Activated naive CD4-positive, alpha-beta T cell treated with anti-CD3 and anti-CD28 coated beads, Interleukin-2, amount 50 U/mL, for 16 hours (primary cell): ENCODE results near the gene HEPACAM2.

ENCODE experiments used
- DNase-seq: peaks from one replicate; pipeline ENCODE4 v3.0.0-alpha.2; 2020

The HEPACAM2 gene

GRCh38 chr7:93146472-93147141 is 79.7 kb downstream of the HEPACAM2 start:
- no peak for DNase-seq

DNA sequence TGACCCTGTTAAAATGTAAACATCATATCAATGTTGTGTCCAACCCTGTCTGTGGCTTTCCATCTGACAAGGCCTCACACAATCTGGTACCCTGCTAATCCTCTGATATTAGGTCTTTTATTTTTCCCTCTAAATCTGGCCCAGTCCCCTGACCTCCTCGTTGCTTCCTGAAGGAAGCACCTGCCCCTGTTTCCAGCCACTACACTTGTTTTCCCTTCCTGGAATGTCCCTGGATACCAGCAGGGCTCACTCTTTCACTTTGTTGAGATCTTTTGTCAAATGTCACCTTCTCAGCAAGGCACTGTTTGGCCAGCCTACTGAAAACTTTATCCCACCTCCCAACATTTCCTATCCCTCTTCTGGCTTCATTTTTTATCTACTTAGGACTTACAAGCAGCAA is 80.2 kb downstream of the HEPACAM2 start:
- DNase-seq: no peak

DNA sequence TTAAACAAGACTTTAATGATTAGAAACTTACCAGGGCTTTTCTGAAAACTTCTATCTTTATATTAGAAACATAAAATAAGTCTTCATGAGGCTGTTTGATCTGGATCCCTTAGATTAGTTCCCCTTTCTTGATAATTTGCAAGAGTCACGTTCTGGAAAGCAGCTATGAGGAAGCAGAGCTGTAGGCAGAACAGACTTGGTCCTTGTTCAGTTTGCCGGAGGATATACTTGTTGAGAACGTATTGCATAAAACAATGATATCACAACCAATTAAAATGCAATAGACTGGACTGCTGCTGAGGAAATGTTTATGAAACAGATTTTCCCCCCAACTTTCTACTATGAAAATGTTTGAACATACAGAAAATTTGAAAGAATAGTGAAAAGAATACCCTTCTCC is 80.9 kb downstream of the HEPACAM2 start:
- DNase-seq: no peak

- DNase-seq: no peak
These were observed 84.1 kb downstream of the HEPACAM2 start for GRCh38 chr7:93142127-93142526.

DNA sequence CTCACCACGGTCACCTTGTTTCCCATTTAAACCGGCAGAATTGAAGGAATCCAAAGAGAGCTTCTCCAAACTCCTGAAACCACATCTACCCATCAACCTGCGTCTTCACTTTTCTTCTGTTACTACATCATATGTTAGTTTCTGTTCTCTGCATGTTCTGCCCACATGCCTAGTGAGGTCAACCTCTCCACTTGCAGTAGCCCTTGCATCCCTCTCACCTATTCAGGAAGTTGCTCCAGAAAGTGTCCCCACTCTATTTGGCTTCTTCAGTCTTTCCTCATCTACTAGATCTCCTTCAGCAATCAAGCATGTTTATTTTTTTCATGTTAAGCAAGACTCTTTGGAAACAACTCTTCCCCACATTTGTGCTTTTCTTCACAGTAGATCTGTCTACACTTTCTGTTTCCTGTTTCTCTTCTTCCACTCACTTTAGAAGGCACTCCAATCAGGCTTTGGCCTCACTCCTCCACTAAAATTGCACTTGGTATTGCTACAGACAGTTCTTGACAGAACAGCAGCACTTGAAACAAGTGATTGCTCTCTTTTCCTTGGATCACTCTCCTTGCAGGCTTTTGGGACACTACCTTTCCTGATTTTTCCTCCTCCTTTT is 85.6 kb downstream of the HEPACAM2 start:
- no peak for DNase-seq

- DNase-seq: no peak
These were observed 87.7 kb downstream of the HEPACAM2 start for GRCh38 chr7:93138576-93138975.
